AG09319 (cell line): ENCODE data around the gene TBC1D7.
A peak's percentile ranks its signal among the peaks of the same experiment; 100 is the strongest.

ENCODE experiments used
- DNase-seq: peaks from one replicate; pipeline ENCODE4 v3.0.0-alpha.2; 2010; ENCODE audit warnings: low read depth; ENCODE audit errors: extremely low read depth
- TF ChIP-seq, protein P1 (sequence below): IDR thresholded peaks from 2 replicates; pipeline ENCODE4 v1.5.1; 2011; ENCODE audit warnings: low read depth, mild to moderate bottlenecking, inconsistent platforms, low read length, moderate library complexity

TBC1D7 gene

DNA sequence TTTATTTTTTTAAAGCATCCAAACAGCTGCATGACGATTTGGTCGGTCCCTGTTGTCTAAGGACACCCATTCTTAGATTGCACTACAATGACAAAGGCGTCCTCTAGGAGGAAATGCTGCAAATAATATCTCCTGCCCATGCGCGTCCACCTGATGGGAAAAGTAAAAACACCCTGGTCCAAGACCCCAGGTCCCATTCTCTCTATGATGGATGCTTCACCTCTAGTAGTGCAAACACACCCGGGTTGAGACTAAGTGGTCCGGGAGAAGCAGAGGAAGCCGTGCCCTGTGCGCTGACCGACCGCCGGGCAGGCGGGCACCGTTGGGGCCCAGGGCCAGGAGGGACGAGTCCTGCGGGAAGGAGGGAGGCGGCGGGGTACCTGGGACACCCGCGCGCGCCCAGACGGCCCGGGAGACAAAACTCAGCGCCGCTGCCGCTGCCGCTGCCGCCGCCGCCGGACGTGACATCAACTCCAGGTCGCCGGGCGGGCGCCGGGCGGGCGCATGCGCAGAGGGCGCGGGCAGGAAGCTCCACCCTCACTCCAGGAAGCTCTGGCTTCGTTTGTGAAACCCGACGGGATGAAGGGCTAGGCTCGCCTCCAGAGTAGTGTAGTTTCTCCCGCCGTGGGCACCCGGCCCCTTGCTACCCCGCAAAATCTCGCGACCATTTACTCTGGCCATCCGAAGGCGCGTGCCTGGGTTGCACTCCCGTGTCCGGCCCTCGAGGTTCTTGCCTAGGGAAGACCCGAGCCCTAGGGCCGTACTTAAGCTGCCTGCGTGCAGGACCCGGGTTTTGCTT is at the start of gene TBC1D7:
Gene TBC1D7, minus strand, starts transcription at position 462 of the 799 bp plus-strand sequence. CDS start 1,639 bp downstream, outside the sequence.
- peak; percentile 83 for DNase-seq
- TF ChIP-seq, protein P1, sequence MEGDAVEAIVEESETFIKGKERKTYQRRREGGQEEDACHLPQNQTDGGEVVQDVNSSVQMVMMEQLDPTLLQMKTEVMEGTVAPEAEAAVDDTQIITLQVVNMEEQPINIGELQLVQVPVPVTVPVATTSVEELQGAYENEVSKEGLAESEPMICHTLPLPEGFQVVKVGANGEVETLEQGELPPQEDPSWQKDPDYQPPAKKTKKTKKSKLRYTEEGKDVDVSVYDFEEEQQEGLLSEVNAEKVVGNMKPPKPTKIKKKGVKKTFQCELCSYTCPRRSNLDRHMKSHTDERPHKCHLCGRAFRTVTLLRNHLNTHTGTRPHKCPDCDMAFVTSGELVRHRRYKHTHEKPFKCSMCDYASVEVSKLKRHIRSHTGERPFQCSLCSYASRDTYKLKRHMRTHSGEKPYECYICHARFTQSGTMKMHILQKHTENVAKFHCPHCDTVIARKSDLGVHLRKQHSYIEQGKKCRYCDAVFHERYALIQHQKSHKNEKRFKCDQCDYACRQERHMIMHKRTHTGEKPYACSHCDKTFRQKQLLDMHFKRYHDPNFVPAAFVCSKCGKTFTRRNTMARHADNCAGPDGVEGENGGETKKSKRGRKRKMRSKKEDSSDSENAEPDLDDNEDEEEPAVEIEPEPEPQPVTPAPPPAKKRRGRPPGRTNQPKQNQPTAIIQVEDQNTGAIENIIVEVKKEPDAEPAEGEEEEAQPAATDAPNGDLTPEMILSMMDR = peak; percentile 18

DNA sequence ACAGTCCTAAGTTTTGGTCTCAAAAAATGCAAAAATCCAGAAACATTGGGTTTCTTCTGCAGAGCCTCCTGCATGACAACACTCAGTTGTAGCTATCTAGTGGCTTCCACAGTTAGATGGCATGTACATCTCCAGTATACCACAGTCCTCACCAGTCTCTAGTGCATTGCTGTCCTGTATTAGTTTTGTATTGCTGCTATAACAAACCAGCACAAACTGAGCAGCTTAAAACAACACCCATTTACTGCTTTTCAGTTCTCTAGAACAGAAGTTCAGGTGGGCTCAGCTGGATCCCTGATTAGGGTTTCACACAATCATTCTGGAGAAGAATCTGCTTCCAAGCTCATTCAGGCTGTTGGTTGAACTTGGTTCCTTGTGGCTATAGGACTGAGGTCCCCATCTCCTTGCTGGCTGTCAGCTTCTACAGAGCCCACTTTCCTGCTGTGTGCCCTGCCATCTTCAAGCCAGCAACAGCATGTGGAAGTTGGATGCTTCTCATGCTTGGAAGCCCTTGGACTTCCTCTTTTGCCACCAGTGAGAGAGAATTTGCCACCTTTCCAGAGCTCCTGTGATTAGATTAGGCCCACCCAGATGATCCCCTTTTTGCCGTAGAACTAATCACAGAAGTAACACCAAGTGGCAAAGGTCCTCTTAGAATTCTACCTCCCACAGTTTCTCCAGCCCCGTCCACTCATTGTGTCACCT is 48.9 kb upstream of the TBC1D7 start:
- DNase-seq = no peak
- TF ChIP-seq, protein P1 = no peak

DNA sequence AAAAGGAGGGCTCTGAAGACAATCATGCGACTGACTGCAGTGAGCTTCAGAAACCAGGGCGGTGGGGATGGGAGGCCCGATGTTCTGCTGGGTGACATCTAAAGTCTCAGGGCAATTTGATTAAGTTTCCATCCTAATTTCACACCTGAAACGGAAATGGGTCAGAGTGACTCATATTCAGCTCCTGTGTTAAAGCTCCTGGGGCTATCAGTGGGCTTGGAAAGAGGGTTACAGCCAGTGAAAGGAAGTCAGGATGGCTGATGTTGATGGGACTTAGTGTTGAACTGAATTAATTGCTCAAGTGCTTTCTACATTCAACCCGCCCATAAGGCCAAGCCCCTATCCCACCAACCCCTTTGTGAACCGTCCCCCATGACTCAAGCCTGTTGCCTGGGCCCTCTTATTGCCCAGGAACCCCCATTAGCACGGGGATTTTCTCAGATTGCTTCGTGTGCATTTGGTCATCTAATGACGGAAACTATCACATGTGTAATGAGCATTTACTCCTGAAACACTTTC is 47.1 kb upstream of the TBC1D7 start:
- no peak for DNase-seq
- TF ChIP-seq, protein P1 = no peak

DNA sequence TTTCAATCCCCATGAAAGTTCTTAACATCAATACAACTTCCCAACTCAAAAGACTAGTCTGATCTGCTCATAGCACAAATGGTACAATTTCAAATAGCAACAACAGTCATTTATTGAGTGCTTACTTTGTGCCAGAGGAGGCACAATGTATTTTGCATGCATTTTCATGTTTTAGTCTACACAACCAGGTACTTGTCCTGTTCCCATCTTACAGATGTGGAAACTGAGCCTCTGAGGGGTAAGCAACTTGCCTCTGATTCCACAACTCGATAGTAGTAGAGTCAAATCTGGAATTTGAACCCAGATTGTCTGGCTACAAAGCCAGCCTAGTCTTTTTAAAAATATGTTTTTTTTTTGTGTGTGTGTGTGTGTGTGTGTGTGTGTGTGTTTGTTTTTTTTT is 45.6 kb upstream of the TBC1D7 start:
- TF ChIP-seq, protein P1 = no peak

DNA sequence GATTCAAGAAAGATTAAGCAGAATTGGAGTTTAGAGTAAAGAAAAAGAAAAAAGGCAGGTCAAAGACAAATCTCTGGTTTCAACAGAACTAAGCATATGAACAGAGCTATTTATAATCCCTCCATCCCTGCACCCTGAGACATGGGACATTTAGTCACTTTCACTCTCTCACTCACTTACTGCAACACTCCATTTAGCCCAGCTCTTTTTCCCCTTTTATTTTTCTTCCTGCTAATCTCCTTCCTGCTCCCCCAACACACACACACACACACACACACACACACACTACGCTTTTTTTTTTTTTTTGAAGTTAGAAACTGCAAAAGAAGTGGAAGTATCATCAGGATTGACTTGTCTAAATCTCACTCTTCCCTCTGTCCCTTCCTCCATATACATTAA is 45.1 kb upstream of the TBC1D7 start:
- no peak for DNase-seq
- TF ChIP-seq, protein P1 = no peak

More for the DNA sequence above, 45.6 kb upstream of the TBC1D7 start:
- DNase-seq = no peak

DNA sequence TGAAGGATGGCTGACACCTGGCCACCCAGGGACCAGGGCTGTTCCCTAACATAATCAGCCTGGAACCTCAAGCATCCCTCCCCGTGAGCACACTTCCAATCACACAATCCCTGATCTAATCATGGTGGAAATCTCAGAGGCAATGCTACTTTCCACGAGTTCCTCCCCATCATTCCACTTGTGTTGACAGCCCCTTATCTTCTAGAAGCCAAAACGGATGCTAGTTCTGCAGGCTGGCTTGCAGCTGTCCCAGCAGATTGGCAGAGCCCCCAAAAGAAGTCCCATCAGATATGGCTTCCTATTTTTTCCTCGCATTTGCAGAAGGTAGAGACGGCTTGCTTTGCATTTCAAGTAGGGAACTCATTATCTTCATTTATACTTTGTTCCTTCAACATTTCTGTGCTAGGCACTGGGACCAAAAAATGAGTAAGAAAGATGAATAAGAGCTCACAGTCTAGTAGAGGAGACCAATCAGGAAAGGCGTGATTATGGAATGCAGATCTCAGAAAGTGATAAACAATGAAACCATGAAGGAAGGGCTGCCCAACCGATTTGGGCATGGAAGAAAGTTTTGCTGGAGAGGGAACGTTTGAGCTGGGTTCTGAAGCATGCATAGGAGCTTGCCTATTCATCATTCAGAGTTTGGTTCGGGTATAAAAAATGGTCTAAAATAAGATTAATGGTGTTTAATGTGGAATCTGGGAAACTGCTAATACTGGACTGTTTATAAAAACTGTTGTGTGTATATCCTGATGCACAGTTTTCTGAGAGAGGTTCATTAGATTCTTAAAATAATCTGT is 44.6 kb upstream of the TBC1D7 start:
- no peak for DNase-seq
- TF ChIP-seq, protein P1 = no peak
